GM23338 (cell line): Measurements from ENCODE around the gene MRPS7. TPM values are rescaled to one million over a fixed set of nuclear protein-coding genes. Genes with fewer than 3 reads are reported as not detected.

Experiments used
- ATAC-seq: fragments of 200-7000 bp; cut with Tn5 transposase; 3 replicates; pipeline ENCODE4 v1.9.1; 2020
- DNase-seq: peaks from one replicate; pipeline ENCODE4 v3.0.0-alpha.2; 2015; ENCODE audit warnings: low spot score
- H2AFZ ChIP-seq: fragments of 200-600 bp; sonication (generic); 2 replicates; pipeline ENCODE4 v1.8.0; 2016; ENCODE audit warnings: antibody characterized with exemption, mild to moderate bottlenecking, moderate library complexity
- H3F3A ChIP-seq: fragments of 200-600 bp; sonication (generic); replicated peaks from 2 replicates; pipeline ENCODE4 v1.8.0; 2017; ENCODE audit warnings: antibody characterized with exemption, mixed run types, low read depth
- H3K27ac ChIP-seq: fragments of 200-600 bp; sonication (generic); 2 replicates; pipeline ENCODE4 v1.6.1; 2016; ENCODE audit warnings: low read depth
- H3K27me3 ChIP-seq: fragments of 200-600 bp; sonication (generic); 2 replicates; pipeline ENCODE4 v1.8.0; 2016; ENCODE audit warnings: mild to moderate bottlenecking, mixed run types, moderate library complexity; ENCODE audit not compliant: insufficient read depth
- H3K36me3 ChIP-seq: fragments of 200-600 bp; sonication (generic); 2 replicates; pipeline ENCODE4 v1.8.0; 2016; ENCODE audit warnings: mild to moderate bottlenecking; ENCODE audit not compliant: insufficient read depth
- H3K4me1 ChIP-seq: fragments of 200-600 bp; sonication (generic); 2 replicates; pipeline ENCODE4 v1.8.0; 2016; ENCODE audit warnings: mild to moderate bottlenecking, moderate library complexity; ENCODE audit not compliant: insufficient read depth
- H3K4me2 ChIP-seq: fragments of 200-600 bp; sonication (generic); 2 replicates; pipeline ENCODE4 v1.7.1; 2017; ENCODE audit warnings: mixed run types
- H3K4me3 ChIP-seq: fragments of 200-600 bp; sonication (generic); 2 replicates; pipeline ENCODE4 v1.6.1; 2016; ENCODE audit warnings: mixed run types
- H3K79me2 ChIP-seq: fragments of 200-600 bp; sonication (generic); replicated peaks from 2 replicates; pipeline ENCODE4 v1.8.0; 2017; ENCODE audit warnings: mild to moderate bottlenecking; ENCODE audit not compliant: insufficient read depth
- H3K9me2 ChIP-seq: fragments of 200-600 bp; sonication (generic); 2 replicates; pipeline ENCODE4 v1.8.0; 2017; ENCODE audit not compliant: insufficient read depth
- H4K20me1 ChIP-seq: fragments of 200-600 bp; sonication (generic); replicated peaks from 2 replicates; pipeline ENCODE4 v1.8.0; 2017; ENCODE audit warnings: mild to moderate bottlenecking; ENCODE audit not compliant: insufficient read depth
- H3K27ac Mint-ChIP-seq: 2 replicates; pipeline ENCODE4 v1.8.0; 2020; ENCODE audit warnings: inconsistent platforms, mild to moderate bottlenecking, moderate library complexity, mixed read lengths
- H3K27me3 Mint-ChIP-seq: 3 replicates; pipeline ENCODE4 v1.8.0; 2022; ENCODE audit warnings: low read depth, mild to moderate bottlenecking, moderate library complexity, mixed read lengths, inconsistent platforms; ENCODE audit not compliant: insufficient read depth, poor library complexity
- H3K36me3 Mint-ChIP-seq: 3 replicates; pipeline ENCODE4 v1.8.0; 2021; ENCODE audit warnings: low read depth, mild to moderate bottlenecking, inconsistent platforms, moderate library complexity, mixed read lengths
- H3K4me1 Mint-ChIP-seq: 3 replicates; pipeline ENCODE4 v1.8.0; 2020; ENCODE audit warnings: mild to moderate bottlenecking, inconsistent platforms, mixed read lengths
- H3K4me3 Mint-ChIP-seq: 3 replicates; pipeline ENCODE4 v1.8.0; 2021; ENCODE audit warnings: moderate library complexity, mild to moderate bottlenecking, inconsistent platforms, mixed read lengths
- H3K9me3 Mint-ChIP-seq: 3 replicates; pipeline ENCODE4 v1.8.0; 2020; ENCODE audit warnings: moderate library complexity, mild to moderate bottlenecking, inconsistent platforms, mixed read lengths
- CREB1 ChIP-seq: fragments of 250-450 bp; sonication (Bioruptor Pico); IDR thresholded peaks from 2 replicates; pipeline ENCODE4 v1.5.0; 2020; ENCODE audit warnings: low read depth, mild to moderate bottlenecking, moderate library complexity
- EZH2 ChIP-seq: fragments of 200-600 bp; sonication (generic); IDR thresholded peaks from one replicate; pipeline ENCODE4 v1.8.0; 2017; ENCODE audit warnings: antibody characterized with exemption, mild to moderate bottlenecking, low read depth; ENCODE audit not compliant: unreplicated experiment
- EZH2phosphoT487 ChIP-seq: fragments of 200-600 bp; sonication (generic); IDR thresholded peaks from one replicate; pipeline ENCODE4 v1.8.1; 2018; ENCODE audit warnings: antibody characterized with exemption; ENCODE audit not compliant: unreplicated experiment
- JUNB ChIP-seq: IDR thresholded peaks from one replicate; pipeline ENCODE4 v1.6.1; 2016; ENCODE audit warnings: antibody characterized with exemption; ENCODE audit not compliant: unreplicated experiment
- NANOG ChIP-seq: IDR thresholded peaks from 2 replicates; pipeline ENCODE4 v1.6.1; 2016; ENCODE audit warnings: antibody characterized with exemption, borderline replicate concordance
- POLR2AphosphoS5 ChIP-seq: IDR thresholded peaks from 2 replicates; pipeline ENCODE4 v1.6.1; 2016; ENCODE audit warnings: antibody characterized with exemption, low read depth
- STAT1 ChIP-seq: IDR thresholded peaks from one replicate; pipeline ENCODE4 v1.6.1; 2016; ENCODE audit warnings: antibody characterized with exemption; ENCODE audit not compliant: unreplicated experiment
- ZNF114 ChIP-seq: fragments of 250-450 bp; sonication (Bioruptor Pico); IDR thresholded peaks from 2 replicates; pipeline ENCODE4 v1.5.0; 2020; ENCODE audit warnings: mild to moderate bottlenecking, moderate library complexity
- ZNF331 ChIP-seq: fragments of 250-450 bp; sonication (Bioruptor Pico); IDR thresholded peaks from 2 replicates; pipeline ENCODE4 v1.5.0; 2020; ENCODE audit warnings: low read depth, mild to moderate bottlenecking, moderate library complexity
- polyA plus RNA-seq: library from polyadenylated mRNA; unstranded; fragments of >200 nt; fragmentation: Nextera tagmentation; extraction: Ambion mirVana; gene quantifications from 2 replicates; pipeline ENCODE4 v1.2.1, GENCODE V29; 2016
- total RNA-seq: library from RNA; depleted of rRNA; stranded (reverse); fragments of >200 nt; shearing (Covaris generic); gene quantifications from 2 replicates; pipeline ENCODE4 v1.2.3, GENCODE V29; 2014
- TF ChIP-seq, protein P1 (sequence below): IDR thresholded peaks from 2 replicates; pipeline ENCODE4 v1.6.1; 2016; ENCODE audit warnings: antibody characterized with exemption
- TF ChIP-seq, protein P2 (sequence below): fragments of 250-450 bp; sonication (Bioruptor Pico); IDR thresholded peaks from 2 replicates; pipeline ENCODE4 v1.5.0; 2020; ENCODE audit warnings: mild to moderate bottlenecking, moderate library complexity
- TF ChIP-seq, protein P3 (sequence below): IDR thresholded peaks from one replicate; pipeline ENCODE4 v1.6.1; 2018; ENCODE audit warnings: antibody characterized with exemption; ENCODE audit not compliant: unreplicated experiment
- TF ChIP-seq, protein P4 (sequence below), 2 experiments: fragments of 200-600 bp in 1 of 2; sonication (generic) in 1 of 2; conservative IDR thresholded peaks; 2 replicates each; pipeline versions ENCODE4 v1.5.1 to v1.6.1; 2016 to 2017; ENCODE audit warnings: antibody characterized with exemption in 2 of 2, low read depth in 2 of 2, mild to moderate bottlenecking in 2 of 2, moderate library complexity in 1 of 2

The MRPS7 gene
- total and polyA plus RNA-seq, 2 experiments from 2014 or later, result 60.6 to 114 TPM

DNA sequence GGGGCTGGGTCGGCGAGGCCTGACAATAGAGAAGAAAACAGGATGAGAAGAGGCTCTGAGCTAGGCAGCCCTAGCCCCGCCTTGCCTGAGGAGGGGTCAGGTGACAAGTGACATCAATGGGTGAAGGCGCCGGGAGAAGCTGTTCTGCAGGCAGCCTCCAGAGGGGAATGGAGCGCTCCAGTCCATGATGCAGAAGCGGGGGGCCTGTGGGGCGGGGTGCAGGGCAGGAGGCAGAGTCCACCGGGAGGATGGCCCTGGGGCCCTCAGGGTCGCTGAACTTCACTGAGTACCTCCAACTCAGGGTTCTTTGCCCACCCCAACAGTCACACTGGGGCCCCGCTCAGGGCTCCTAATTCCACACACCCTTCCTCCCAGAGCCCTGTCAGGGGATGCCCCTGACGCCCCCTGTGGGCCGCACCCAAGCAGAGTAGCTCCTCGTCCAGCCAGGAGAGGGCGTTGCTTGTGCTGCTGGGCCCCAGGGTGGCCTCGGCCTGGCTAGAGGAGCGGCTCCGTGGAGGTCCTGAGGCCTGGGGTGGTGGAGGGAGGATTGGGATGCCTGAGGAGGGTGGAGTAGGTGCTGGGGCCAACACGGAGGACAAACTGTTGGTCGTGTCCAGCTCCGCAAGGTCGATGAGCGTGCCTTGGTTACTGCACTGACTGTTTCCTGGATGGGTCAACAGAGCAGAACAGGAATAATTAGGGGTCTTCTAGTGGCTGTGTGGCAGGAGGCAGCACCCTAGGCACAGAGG lies 21.1 kb upstream of the MRPS7 start:
- Histone ChIP-seq H3F3A (peaks cover 28% of the 10 kb centered on the region), H3K4me3 (no peak overlapping the region), H2AFZ (no peak overlapping the region), H3K36me3 (peaks cover 18% of the 10 kb centered on the region; the same call in 1 of the 2 replicates), H4K20me1 (peaks cover 4% of the 10 kb centered on the region; the same call in 1 of the 2 replicates), H3K4me1 (no peaks in the 10 kb centered on the region), H3K4me2 (no peak overlapping the region), H3K27ac (0 out of 2 replicates have a peak overlapping the region, but pooled peaks have one; percentile 72), H3K79me2 (no peaks in the 10 kb centered on the region), H3K27me3 (no peaks in the 10 kb centered on the region), H3K9me2 (no peaks in the 10 kb centered on the region)
- TF ChIP-seq, protein P1, sequence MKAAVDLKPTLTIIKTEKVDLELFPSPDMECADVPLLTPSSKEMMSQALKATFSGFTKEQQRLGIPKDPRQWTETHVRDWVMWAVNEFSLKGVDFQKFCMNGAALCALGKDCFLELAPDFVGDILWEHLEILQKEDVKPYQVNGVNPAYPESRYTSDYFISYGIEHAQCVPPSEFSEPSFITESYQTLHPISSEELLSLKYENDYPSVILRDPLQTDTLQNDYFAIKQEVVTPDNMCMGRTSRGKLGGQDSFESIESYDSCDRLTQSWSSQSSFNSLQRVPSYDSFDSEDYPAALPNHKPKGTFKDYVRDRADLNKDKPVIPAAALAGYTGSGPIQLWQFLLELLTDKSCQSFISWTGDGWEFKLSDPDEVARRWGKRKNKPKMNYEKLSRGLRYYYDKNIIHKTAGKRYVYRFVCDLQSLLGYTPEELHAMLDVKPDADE, result no peak
- TF ChIP-seq POLR2AphosphoS5, result no peak
- peak; percentile 61 for TF ChIP-seq CREB1 (CRISPR knock-in tag)
- TF ChIP-seq NANOG, result no peak
- TF ChIP-seq JUNB, result no peak
- TF ChIP-seq EZH2, result no peak
- no peak for TF ChIP-seq ZNF114
- TF ChIP-seq, protein P2, sequence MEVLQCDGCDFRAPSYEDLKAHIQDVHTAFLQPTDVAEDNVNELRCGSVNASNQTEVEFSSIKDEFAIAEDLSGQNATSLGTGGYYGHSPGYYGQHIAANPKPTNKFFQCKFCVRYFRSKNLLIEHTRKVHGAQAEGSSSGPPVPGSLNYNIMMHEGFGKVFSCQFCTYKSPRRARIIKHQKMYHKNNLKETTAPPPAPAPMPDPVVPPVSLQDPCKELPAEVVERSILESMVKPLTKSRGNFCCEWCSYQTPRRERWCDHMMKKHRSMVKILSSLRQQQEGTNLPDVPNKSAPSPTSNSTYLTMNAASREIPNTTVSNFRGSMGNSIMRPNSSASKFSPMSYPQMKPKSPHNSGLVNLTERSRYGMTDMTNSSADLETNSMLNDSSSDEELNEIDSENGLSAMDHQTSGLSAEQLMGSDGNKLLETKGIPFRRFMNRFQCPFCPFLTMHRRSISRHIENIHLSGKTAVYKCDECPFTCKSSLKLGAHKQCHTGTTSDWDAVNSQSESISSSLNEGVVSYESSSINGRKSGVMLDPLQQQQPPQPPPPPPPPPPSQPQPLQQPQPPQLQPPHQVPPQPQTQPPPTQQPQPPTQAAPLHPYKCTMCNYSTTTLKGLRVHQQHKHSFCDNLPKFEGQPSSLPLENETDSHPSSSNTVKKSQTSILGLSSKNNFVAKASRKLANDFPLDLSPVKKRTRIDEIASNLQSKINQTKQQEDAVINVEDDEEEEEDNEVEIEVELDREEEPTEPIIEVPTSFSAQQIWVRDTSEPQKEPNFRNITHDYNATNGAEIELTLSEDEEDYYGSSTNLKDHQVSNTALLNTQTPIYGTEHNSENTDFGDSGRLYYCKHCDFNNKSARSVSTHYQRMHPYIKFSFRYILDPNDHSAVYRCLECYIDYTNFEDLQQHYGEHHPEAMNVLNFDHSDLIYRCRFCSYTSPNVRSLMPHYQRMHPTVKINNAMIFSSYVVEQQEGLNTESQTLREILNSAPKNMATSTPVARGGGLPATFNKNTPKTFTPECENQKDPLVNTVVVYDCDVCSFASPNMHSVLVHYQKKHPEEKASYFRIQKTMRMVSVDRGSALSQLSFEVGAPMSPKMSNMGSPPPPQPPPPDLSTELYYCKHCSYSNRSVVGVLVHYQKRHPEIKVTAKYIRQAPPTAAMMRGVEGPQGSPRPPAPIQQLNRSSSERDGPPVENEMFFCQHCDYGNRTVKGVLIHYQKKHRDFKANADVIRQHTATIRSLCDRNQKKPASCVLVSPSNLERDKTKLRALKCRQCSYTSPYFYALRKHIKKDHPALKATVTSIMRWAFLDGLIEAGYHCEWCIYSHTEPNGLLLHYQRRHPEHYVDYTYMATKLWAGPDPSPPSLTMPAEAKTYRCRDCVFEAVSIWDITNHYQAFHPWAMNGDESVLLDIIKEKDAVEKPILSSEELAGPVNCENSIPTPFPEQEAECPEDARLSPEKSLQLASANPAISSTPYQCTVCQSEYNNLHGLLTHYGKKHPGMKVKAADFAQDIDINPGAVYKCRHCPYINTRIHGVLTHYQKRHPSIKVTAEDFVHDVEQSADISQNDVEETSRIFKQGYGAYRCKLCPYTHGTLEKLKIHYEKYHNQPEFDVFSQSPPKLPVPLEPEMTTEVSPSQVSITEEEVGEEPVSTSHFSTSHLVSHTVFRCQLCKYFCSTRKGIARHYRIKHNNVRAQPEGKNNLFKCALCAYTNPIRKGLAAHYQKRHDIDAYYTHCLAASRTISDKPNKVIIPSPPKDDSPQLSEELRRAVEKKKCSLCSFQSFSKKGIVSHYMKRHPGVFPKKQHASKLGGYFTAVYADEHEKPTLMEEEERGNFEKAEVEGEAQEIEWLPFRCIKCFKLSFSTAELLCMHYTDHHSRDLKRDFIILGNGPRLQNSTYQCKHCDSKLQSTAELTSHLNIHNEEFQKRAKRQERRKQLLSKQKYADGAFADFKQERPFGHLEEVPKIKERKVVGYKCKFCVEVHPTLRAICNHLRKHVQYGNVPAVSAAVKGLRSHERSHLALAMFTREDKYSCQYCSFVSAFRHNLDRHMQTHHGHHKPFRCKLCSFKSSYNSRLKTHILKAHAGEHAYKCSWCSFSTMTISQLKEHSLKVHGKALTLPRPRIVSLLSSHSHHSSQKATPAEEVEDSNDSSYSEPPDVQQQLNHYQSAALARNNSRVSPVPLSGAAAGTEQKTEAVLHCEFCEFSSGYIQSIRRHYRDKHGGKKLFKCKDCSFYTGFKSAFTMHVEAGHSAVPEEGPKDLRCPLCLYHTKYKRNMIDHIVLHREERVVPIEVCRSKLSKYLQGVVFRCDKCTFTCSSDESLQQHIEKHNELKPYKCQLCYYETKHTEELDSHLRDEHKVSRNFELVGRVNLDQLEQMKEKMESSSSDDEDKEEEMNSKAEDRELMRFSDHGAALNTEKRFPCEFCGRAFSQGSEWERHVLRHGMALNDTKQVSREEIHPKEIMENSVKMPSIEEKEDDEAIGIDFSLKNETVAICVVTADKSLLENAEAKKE (CRISPR knock-in tag), result no peak
- TF ChIP-seq, protein P3, sequence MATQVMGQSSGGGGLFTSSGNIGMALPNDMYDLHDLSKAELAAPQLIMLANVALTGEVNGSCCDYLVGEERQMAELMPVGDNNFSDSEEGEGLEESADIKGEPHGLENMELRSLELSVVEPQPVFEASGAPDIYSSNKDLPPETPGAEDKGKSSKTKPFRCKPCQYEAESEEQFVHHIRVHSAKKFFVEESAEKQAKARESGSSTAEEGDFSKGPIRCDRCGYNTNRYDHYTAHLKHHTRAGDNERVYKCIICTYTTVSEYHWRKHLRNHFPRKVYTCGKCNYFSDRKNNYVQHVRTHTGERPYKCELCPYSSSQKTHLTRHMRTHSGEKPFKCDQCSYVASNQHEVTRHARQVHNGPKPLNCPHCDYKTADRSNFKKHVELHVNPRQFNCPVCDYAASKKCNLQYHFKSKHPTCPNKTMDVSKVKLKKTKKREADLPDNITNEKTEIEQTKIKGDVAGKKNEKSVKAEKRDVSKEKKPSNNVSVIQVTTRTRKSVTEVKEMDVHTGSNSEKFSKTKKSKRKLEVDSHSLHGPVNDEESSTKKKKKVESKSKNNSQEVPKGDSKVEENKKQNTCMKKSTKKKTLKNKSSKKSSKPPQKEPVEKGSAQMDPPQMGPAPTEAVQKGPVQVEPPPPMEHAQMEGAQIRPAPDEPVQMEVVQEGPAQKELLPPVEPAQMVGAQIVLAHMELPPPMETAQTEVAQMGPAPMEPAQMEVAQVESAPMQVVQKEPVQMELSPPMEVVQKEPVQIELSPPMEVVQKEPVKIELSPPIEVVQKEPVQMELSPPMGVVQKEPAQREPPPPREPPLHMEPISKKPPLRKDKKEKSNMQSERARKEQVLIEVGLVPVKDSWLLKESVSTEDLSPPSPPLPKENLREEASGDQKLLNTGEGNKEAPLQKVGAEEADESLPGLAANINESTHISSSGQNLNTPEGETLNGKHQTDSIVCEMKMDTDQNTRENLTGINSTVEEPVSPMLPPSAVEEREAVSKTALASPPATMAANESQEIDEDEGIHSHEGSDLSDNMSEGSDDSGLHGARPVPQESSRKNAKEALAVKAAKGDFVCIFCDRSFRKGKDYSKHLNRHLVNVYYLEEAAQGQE, result no peak
- no peak for TF ChIP-seq STAT1
- no peak for TF ChIP-seq ZNF331
- TF ChIP-seq, protein P4, sequence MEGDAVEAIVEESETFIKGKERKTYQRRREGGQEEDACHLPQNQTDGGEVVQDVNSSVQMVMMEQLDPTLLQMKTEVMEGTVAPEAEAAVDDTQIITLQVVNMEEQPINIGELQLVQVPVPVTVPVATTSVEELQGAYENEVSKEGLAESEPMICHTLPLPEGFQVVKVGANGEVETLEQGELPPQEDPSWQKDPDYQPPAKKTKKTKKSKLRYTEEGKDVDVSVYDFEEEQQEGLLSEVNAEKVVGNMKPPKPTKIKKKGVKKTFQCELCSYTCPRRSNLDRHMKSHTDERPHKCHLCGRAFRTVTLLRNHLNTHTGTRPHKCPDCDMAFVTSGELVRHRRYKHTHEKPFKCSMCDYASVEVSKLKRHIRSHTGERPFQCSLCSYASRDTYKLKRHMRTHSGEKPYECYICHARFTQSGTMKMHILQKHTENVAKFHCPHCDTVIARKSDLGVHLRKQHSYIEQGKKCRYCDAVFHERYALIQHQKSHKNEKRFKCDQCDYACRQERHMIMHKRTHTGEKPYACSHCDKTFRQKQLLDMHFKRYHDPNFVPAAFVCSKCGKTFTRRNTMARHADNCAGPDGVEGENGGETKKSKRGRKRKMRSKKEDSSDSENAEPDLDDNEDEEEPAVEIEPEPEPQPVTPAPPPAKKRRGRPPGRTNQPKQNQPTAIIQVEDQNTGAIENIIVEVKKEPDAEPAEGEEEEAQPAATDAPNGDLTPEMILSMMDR (conservative IDR thresholded peaks at IDR 0.05; ENCODE audit: low read depth in 2 of 2), result peak; percentile 99 to 100
- no peak for TF ChIP-seq EZH2phosphoT487
- H3K36me3 Mint-ChIP-seq, result peaks cover 79% of the 10 kb centered on the region
- H3K27ac Mint-ChIP-seq, result peak overlapping the region; percentile 85
- peaks cover 22% of the 10 kb centered on the region for H3K27me3 Mint-ChIP-seq
- H3K4me1 Mint-ChIP-seq, result peaks cover 10% of the 10 kb centered on the region; the same call in 2 of the 3 replicates
- peak; percentile 89 for ATAC-seq
- DNase-seq, result peak; percentile 90
- H3K9me3 Mint-ChIP-seq, result no peaks in the 10 kb centered on the region
- H3K4me3 Mint-ChIP-seq, result peak overlapping the region; percentile 22; the same call in 1 of the 3 replicates
